HG03097 (cell line): Measurements from ENCODE around the gene SDK1.
"Not testable (repeated sequence)": the region's sequence is repeated elsewhere in the genome, so short reads cannot be mapped to it uniquely, and the experiment has no call there.

Experiments
- ATAC-seq: cut with Tn5 transposase; IDR thresholded peaks from one replicate; pipeline ENCODE4 v1.9.1; 2021; ENCODE audit not compliant: unreplicated experiment, low FRiP score

Gene SDK1

GRCh38 chr7:4076701-4077294 is 775.7 kb downstream of the SDK1 start:
- no peak for ATAC-seq

- no peak for ATAC-seq
These were observed 776.9 kb downstream of the SDK1 start for GRCh38 chr7:4077980-4078379.

- no peak for ATAC-seq
These were observed 777.5 kb downstream of the SDK1 start for GRCh38 chr7:4078580-4078979.

GRCh38 chr7:4079366-4079765 is 778.3 kb downstream of the SDK1 start:
- ATAC-seq, result no peak

- no peak for ATAC-seq
These were observed 778.9 kb downstream of the SDK1 start for GRCh38 chr7:4079956-4080355.

- no peak for ATAC-seq
These were observed 779.9 kb downstream of the SDK1 start for GRCh38 chr7:4080954-4081353.

- ATAC-seq, result no peak
These were observed 782.5 kb downstream of the SDK1 start for GRCh38 chr7:4083513-4083912.

GRCh38 chr7:4084271-4084670 is 783.2 kb downstream of the SDK1 start:
- no peak for ATAC-seq

GRCh38 chr7:4085937-4086691 is 785.1 kb downstream of the SDK1 start:
- no peak for ATAC-seq

GRCh38 chr7:4086723-4087122 is 785.7 kb downstream of the SDK1 start:
- ATAC-seq, result no peak

GRCh38 chr7:4091767-4092166 is 790.7 kb downstream of the SDK1 start:
- no peak for ATAC-seq

GRCh38 chr7:4093035-4093434 is 792.0 kb downstream of the SDK1 start:
- ATAC-seq, result no peak

GRCh38 chr7:4093483-4093882 is 792.4 kb downstream of the SDK1 start:
- no peak for ATAC-seq

- ATAC-seq, result not testable (repeated sequence)
These were observed 793.1 kb downstream of the SDK1 start for GRCh38 chr7:4094158-4094557.

GRCh38 chr7:4097001-4097609 is 796.1 kb downstream of the SDK1 start:
- no peak for ATAC-seq

- ATAC-seq, result no peak
These were observed 797.1 kb downstream of the SDK1 start for GRCh38 chr7:4098169-4098568.

- ATAC-seq, result no peak
These were observed 798.6 kb downstream of the SDK1 start for GRCh38 chr7:4099651-4100050.

GRCh38 chr7:4100148-4100547 is 799.1 kb downstream of the SDK1 start:
- no peak for ATAC-seq

- ATAC-seq, result no peak
These were observed 799.6 kb downstream of the SDK1 start for GRCh38 chr7:4100691-4101090.

GRCh38 chr7:4102231-4102841 is 801.3 kb downstream of the SDK1 start:
- no peak for ATAC-seq

- ATAC-seq, result no peak
These were observed 802.5 kb downstream of the SDK1 start for GRCh38 chr7:4103352-4104091.
